ENCODE results near the gene MYH7.
"Not testable (repeated sequence)": the region's sequence is repeated elsewhere in the genome, so short reads cannot be mapped to it uniquely, and the experiment has no call there.

Gene MYH7
- total RNA-seq: 0 reads per million in 2 donors

GRCh38 chr14:23435543-23436326 lies at the start of gene MYH7:
Gene MYH7, minus strand, starts transcription at chr14:23435660. Its CDS starts 1,928 bp downstream, at chr14:23433732.
- DNase-seq: no peak

- peak in 1 of 5 experiments; percentile 14 for DNase-seq
These were observed 47.9 kb upstream of the MYH7 start for GRCh38 chr14:23483236-23483854.

- DNase-seq: no peak
These were observed 47.3 kb upstream of the MYH7 start for GRCh38 chr14:23482823-23483148.

DNA sequence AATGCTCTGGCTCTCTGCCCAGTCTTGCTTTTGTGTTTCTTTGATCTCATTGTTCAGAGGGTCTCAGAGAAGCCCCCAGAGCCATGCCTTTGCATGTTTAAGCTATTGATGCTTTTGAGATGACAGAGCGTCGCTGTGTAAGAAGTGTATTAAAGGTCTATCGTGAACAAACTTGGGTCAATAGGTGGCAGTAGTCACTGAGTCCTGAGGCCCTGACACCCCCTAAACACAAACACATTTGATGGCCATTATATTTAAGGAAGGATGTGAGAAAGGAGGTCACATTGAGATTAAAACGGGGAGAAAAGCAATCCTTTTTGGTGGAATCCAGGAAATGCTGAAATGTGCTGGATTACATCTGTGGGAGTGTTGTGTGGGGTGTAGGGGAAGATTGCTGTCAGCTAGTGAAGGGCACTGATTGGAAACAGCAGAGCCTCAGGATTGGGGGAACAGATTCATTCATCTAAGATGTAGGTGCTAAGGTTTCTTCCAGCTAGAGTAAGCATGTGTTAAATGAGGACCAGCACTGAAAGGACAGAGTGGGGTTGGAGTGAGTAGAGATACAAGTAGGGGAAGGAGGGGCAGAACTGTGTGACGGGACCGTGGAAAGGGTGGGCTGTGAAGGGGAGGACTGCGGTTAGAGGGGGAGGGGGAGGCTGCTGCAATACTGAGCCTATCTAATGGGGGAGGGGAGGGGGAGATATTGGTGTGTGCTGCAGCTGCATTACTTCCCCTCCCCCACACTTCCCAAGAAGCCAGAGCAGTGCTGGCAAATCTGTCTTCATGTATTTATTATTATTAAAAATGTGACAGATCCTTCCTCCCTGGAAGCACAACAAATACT lies 46.7 kb upstream of the MYH7 start:
- DNase-seq: no peak

- DNase-seq: no peak
These were observed 46.0 kb upstream of the MYH7 start for GRCh38 chr14:23481362-23481970.

- peak; percentile 17 to 75 (median 44) for DNase-seq
These were observed 42.8 kb upstream of the MYH7 start for GRCh38 chr14:23478109-23478759.

- no peak for DNase-seq
These were observed 35.5 kb upstream of the MYH7 start for GRCh38 chr14:23470947-23471346.

GRCh38 chr14:23469906-23470403 lies 34.5 kb upstream of the MYH7 start:
- DNase-seq: no peak

DNA sequence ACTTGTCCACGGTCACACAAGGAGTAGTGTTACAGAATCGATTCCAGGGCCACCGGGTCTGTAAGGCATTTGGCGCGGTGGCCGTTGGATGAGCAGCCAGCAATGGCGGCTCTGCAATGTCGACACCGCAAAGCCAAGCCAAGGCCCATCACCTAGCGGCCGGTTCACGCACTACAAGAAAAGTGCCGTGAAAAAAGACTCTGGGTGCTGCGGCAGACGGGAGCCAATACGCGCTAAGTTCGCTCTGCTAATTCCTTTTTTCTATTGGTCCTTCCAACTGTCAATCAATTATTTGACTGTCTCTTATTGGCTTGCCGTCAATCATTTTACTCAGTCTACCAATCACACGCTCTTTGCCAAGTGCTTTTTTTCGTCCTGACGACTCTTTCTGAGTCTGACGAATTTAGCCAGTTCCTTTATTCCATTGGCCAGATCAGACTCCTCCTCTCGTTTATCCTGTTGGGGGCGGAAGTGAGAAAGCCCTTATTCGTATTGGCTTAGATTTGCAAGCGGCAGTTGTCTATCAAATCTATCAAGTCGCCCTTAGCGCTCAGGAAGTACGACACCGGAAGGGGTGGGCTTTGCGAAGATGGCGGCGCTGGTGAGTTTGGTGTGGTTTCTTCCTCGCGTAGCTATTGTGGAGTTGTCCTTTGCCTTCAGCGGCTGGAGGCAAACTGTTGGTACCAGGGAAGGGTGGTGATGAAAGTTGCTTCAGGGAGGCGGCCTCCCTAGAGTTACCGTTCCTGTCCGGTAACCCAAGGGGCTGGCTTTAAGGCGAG lies 33.9 kb upstream of the MYH7 start, which contains the start of gene NGDN:
TSS of gene NGDN (plus strand) at position 577 of the 779 bp plus-strand sequence. CDS start at position 590, 13 bp downstream.
- DNase-seq: peak; percentile 62 to 100 (median 87)

GRCh38 chr14:23468704-23469126 lies 33.3 kb upstream of the MYH7 start:
- DNase-seq: no peak

DNA sequence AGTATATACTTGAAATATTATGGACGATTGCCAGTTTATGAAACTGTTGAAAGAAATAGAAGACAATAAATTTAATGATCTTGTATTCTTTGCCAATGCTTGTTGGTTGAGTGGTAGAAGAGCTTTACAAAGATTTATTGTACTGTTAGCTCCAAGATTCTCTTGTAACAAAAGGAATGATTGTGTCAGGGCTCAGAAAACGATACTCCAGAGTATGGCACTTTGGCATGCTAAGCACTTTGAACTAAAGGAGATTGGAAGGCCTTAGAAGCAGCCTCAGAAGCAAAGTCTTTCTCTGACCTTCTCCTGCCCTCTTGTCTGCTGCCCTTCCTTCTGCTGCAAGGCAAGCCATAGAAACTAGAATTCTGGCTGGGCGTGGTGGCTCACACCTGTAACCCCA lies 29.8 kb upstream of the MYH7 start:
- no peak for DNase-seq

DNA sequence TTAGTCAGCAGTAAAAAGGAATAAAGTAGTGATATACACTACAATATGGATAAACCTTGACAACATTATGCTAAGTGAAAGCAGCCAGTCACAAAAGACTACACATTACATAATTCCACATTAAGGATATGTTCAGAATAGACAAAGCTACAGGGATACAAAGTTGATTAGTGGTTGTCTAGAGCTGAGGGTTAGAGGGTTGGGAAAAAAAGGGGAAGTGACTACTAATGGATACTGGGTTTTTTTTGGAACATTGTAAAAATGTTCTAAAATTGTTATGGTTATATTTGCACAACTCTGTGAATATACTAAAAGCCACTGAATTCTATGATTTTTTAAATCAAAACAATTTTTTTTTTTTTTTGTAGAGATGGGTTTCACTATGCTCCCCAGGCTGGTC lies 29.2 kb upstream of the MYH7 start:
- no peak for DNase-seq

DNA sequence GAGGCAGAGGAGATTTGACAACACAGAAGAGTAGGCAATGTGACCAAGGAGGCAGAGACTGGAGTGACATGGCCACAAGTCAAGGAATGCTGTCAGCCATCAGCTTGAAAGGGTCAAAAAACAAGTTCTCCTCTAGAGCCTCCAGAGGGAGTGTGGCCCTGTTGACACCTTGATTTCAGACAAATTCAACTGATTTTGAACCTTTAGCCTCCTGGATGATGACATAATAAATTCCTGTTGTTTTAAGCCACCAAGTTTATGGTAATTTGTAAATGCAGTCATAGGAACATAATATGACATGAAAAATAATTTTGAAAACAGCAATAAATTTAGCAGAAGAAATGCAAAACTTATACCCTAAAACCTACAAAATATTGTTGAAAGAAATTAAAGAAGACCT lies 25.5 kb upstream of the MYH7 start:
- no peak for DNase-seq

DNA sequence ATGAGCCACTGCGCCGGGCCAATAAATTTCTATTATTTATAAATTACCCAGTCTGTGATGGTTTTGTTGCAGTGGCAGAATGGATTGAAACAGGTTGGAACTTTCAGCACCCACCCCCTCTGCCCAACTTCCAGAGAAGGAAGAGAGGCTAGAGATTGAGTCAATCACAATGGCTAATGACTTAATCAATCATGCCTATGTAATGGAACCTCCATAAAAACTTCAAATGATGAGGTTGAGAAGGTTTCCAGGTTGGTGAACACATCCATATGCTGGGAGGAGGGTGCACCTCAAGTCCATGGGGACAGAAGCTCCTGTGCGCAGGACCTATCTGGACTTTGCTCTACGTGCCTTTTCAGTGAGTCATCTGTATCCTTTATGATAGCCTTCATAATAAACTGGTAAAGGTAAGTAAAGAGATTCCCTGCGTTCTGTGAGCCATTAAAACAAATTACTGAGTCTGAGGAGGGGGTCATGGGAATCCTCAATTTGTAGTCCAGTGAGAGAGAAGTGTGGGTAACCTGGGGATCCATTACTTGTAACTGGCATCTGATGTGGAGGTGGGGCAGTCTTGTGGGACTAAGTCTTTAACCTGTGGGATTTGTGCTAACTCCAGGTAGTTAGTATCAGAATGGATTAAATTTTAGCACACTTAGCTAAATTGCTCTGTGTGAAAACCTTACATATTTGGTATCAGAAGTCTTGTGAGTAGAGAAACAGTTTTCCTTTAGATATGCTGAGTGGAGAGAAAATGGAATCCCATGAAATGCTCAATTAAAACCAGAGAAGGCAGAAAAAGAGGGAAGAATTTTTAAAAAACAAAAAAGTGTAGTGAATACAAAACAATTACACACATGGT lies 22.4 kb upstream of the MYH7 start:
- no peak for DNase-seq

- not testable (repeated sequence) for DNase-seq
These were observed 21.6 kb upstream of the MYH7 start for GRCh38 chr14:23456883-23457586.

- DNase-seq: no peak
These were observed 19.0 kb upstream of the MYH7 start for GRCh38 chr14:23454445-23454856.

DNA sequence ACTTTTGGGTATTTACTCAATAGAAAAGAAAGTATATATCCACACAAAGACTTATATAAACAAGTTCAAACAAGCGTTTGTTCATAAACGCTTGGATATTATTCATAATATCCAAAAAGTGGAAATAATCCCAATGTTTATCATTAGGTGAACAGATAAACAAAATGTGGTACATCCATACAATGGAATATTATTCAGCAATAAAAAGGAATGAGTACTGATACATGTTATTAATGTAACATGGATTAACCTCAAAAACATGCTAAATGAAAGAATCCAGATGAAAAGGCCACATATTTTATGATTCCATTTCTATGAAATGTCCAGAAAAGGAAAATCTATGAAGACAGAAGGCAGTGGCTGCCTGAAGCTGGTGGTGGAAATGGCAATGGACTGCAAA lies 16.8 kb upstream of the MYH7 start:
- DNase-seq: no peak

- DNase-seq: no peak
These were observed 14.9 kb upstream of the MYH7 start for GRCh38 chr14:23450379-23450778.

DNA sequence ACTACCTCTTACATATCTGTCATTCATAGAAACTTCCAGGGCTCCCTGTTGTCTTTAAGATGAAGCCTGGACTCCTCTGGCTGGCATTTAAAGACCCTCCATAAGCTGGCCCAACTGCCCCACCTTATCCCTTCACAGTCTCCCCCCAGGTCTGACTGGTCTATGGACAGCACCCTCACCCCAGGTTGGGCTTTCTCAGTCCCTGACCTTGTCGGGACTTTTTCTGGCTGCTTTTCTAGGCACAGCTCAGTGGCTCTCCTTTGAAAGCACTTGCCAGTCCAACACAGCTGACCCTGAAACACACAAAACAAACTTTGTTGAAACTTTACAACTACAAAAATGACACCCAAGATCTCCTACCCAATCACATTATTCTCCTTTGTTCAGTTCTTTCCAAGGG lies 13.9 kb upstream of the MYH7 start:
- DNase-seq: no peak
